ENCODE data around the gene MEIS2.

Gene MEIS2

GRCh38 chr15:36944442-36944841 lies 155.9 kb downstream of the MEIS2 start:
- TF ChIP-seq TAF1 (IDR thresholded peaks at IDR 0.05; ENCODE audit: borderline replicate concordance, low read depth, low read length) (no peak), POLR2A (IDR thresholded peaks at IDR 0.05; ENCODE audit: low read depth, low read length) (no peak), POLR2AphosphoS5 (IDR thresholded peaks at IDR 0.05; ENCODE audit: low read depth, low read length) (no peak)
- FAIRE-seq (no peak), DNase-seq (ENCODE audit: insufficient read length) (no peak)

DNA sequence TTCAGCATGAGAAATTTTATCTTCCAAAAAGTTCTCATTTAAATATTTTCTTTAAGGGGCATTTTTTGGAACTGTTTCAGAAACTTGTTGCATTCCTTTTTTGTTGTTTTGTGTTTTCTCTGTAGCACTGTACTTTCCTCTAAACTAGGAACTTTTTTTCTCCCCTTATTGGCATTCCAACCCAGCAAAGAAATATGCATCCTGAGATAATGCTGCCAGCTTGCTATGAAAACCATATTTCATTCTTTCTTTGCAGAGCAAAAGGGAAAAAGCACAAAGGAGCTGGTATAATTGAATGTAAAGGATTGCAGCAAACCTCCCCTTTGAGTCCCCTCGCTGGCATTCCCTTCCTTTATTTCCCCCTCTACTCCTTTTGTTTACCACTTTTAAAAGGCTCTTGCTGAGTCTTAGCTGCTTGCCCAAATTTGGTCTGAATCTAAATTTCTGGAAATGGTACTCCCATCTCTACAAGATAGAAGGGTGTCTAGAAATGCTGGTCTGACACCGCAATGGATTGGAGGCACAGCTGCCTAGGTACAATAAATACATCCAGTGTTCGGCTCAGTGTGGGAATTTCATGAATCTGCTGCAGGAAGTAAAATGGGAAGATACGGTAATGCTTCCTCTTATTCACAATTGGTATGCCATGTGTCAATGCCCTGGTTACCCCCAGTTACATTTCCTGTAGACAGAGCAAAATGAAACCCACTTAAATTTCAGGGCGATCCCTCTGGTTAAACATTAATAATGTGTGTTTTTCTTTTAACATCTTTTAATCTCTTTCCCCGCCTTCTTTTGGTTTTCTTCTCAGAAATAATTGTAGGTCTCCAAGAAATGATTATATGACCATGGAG lies 156.6 kb downstream of the MEIS2 start:
- TF ChIP-seq POLR2A (IDR thresholded peaks at IDR 0.05; ENCODE audit: low read depth, low read length), result no peak
- TF ChIP-seq TAF1 (IDR thresholded peaks at IDR 0.05; ENCODE audit: borderline replicate concordance, low read depth, low read length), result no peak
- no peak for TF ChIP-seq POLR2AphosphoS5 (IDR thresholded peaks at IDR 0.05; ENCODE audit: low read depth, low read length)
- DNase-seq (ENCODE audit: insufficient read length), result no peak
- no peak for FAIRE-seq

DNA sequence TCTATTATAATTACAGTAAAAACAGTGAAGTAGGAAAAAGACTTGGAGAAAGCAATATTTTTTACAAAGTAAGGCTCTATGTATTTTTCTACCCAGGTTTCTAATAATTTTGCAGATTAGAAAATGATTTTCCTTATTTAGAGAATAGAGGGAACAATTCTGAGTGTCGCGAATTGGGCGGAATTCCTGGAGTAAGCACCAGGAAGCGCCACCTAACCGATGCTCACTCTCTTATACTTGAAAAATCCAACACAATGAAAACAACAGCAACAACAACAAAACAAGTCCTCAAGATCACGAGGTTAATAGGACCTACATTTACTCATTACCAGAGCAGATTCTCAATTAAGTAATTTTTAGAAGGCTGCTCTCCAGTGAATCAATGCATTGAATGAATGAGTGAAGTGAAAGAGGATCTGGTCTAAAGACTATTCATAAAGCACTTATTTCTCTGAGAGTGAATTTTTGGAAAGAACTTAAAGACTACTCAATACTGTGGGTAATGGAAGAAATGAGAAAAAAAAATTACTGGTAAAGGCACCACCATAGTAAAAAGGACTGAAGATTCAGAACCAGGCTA lies 158.0 kb downstream of the MEIS2 start:
- TF ChIP-seq POLR2A (IDR thresholded peaks at IDR 0.05; ENCODE audit: low read depth, low read length) (no peak), TAF1 (IDR thresholded peaks at IDR 0.05; ENCODE audit: borderline replicate concordance, low read depth, low read length) (no peak), POLR2AphosphoS5 (IDR thresholded peaks at IDR 0.05; ENCODE audit: low read depth, low read length) (no peak)
- no peak for DNase-seq (ENCODE audit: insufficient read length)
- no peak for FAIRE-seq

DNA sequence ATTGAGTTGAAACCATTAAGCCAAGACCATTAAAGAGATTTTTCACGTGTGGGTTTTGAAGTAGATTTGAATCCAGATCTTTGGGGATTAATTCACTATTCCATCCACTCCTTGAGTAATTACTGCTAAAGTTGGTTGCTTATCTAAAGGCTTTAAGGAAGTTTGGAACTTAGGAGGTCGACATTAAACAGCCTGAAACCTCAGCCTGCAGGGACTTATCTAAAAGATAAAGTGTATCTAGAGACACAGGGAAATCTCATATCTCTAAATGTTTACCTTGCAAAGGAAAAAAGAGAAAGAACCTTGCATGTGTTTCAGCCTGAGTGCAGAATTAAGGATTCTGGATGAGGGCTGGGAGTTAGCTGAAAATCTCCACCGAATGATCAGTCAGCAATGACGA lies 158.6 kb downstream of the MEIS2 start:
- TF ChIP-seq TAF1 (IDR thresholded peaks at IDR 0.05; ENCODE audit: borderline replicate concordance, low read depth, low read length), result no peak
- TF ChIP-seq POLR2A (IDR thresholded peaks at IDR 0.05; ENCODE audit: low read depth, low read length), result no peak
- no peak for TF ChIP-seq POLR2AphosphoS5 (IDR thresholded peaks at IDR 0.05; ENCODE audit: low read depth, low read length)
- DNase-seq (ENCODE audit: insufficient read length) (no peak), FAIRE-seq (no peak)

DNA sequence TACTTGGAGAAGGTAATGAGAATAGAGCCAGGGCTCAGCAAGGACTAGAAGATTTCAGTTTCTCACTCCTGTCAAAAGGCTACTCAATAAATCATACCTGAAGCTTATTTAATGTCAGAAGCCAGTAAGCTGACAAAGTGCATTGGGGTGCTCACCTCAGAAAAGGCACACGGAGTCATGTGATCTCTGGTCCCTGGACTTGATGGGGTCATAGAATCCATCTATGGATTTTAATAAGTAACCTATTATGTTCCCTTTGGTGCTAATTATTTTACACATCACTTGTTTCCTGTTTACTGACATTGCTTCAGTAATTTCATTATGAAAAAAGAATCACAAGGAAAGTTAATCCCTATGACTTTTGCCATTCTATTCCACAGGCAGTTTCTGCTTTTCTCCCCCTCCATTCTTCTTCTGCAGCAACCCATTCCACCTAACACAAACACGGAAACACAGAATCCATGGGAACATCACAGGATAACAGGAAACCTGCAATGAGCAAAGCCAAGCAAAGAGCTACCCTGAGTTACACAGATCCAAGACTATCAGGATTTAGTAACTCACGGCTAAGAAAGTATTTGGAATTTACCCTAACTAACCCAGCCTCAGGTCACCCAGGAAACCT lies 159.6 kb downstream of the MEIS2 start:
- TF ChIP-seq TAF1 (IDR thresholded peaks at IDR 0.05; ENCODE audit: borderline replicate concordance, low read depth, low read length) (no peak), POLR2AphosphoS5 (IDR thresholded peaks at IDR 0.05; ENCODE audit: low read depth, low read length) (no peak), POLR2A (IDR thresholded peaks at IDR 0.05; ENCODE audit: low read depth, low read length) (no peak)
- FAIRE-seq (no peak), DNase-seq (ENCODE audit: insufficient read length) (no peak)

GRCh38 chr15:36940219-36940618 lies 160.1 kb downstream of the MEIS2 start:
- TF ChIP-seq TAF1 (IDR thresholded peaks at IDR 0.05; ENCODE audit: borderline replicate concordance, low read depth, low read length) (no peak), POLR2AphosphoS5 (IDR thresholded peaks at IDR 0.05; ENCODE audit: low read depth, low read length) (no peak), POLR2A (IDR thresholded peaks at IDR 0.05; ENCODE audit: low read depth, low read length) (no peak)
- no peak for FAIRE-seq
- DNase-seq (ENCODE audit: insufficient read length), result no peak

DNA sequence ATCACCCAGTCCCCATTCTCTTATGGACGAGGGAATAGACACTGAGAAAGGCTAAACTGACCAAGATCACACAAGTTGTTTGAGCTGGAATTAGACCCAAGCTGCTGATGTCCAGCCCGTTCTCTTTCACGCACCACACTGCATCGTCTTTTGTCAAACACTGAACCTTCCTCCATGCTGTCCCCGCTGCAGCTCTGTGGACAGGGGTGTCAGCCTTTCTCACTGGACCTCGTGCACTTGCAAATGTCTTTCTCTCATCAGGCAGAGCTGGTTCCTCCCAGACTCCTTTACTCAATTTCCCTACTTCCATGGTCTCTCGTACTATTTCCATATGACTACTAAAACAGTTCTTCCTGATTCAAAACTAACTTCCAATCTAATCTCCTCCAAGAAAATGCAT lies 161.6 kb downstream of the MEIS2 start:
- no peak for DNase-seq (ENCODE audit: insufficient read length)
- no peak for FAIRE-seq
- TF ChIP-seq POLR2A (IDR thresholded peaks at IDR 0.05; ENCODE audit: low read depth, low read length), result no peak
- TF ChIP-seq TAF1 (IDR thresholded peaks at IDR 0.05; ENCODE audit: borderline replicate concordance, low read depth, low read length), result no peak
- no peak for TF ChIP-seq POLR2AphosphoS5 (IDR thresholded peaks at IDR 0.05; ENCODE audit: low read depth, low read length)

DNA sequence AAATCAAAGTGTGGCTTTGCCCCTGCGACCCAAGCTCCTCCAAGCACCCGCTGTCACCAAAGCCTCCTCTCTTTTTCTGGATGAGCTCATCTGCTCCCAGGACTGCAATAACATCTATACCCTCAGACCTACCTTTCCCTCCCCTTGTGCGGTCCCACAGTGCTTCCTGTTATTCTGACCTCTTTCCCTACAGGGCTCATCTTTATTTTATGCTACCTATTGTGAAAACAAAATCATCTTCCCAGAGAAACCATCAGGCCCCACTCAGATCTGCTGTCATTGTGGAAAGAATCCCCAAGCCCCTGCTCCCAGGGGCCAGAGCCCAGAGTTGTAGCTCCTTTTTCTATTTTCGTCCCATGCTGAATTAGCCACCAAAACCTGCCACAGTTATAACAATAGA lies 162.2 kb downstream of the MEIS2 start:
- TF ChIP-seq TAF1 (IDR thresholded peaks at IDR 0.05; ENCODE audit: borderline replicate concordance, low read depth, low read length) (no peak), POLR2A (IDR thresholded peaks at IDR 0.05; ENCODE audit: low read depth, low read length) (no peak), POLR2AphosphoS5 (IDR thresholded peaks at IDR 0.05; ENCODE audit: low read depth, low read length) (no peak)
- no peak for DNase-seq (ENCODE audit: insufficient read length)
- no peak for FAIRE-seq

DNA sequence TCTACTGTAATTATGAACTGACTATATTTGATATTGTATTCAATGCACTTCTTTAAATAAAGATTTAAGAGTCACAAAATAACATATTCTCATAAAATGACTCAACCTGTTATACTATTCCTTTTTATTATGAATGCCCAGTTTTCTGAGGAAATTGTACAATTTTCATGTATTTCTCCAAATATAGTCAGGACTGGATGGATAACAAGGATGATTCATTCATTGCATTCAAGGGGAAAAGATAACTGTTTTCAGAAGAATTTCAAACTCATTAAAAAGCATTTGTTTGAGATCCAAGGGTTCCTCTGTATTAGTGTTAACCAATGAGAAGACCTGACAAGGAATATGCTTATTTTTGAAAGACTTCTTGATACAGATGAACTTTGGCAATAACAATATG lies 163.7 kb downstream of the MEIS2 start:
- FAIRE-seq (no peak), DNase-seq (ENCODE audit: insufficient read length) (no peak)
- no peak for TF ChIP-seq POLR2AphosphoS5 (IDR thresholded peaks at IDR 0.05; ENCODE audit: low read depth, low read length)
- no peak for TF ChIP-seq TAF1 (IDR thresholded peaks at IDR 0.05; ENCODE audit: borderline replicate concordance, low read depth, low read length)
- TF ChIP-seq POLR2A (IDR thresholded peaks at IDR 0.05; ENCODE audit: low read depth, low read length), result no peak

- TF ChIP-seq TAF1 (IDR thresholded peaks at IDR 0.05; ENCODE audit: borderline replicate concordance, low read depth, low read length) (no peak), POLR2A (IDR thresholded peaks at IDR 0.05; ENCODE audit: low read depth, low read length) (no peak), POLR2AphosphoS5 (IDR thresholded peaks at IDR 0.05; ENCODE audit: low read depth, low read length) (no peak)
- DNase-seq (ENCODE audit: insufficient read length), result no peak
- no peak for FAIRE-seq
Measured at GRCh38 chr15:36933255-36933990, 166.9 kb downstream of the MEIS2 start.

GRCh38 chr15:36932070-36932469 lies 168.3 kb downstream of the MEIS2 start:
- FAIRE-seq (no peak), DNase-seq (ENCODE audit: insufficient read length) (no peak)
- no peak for TF ChIP-seq POLR2AphosphoS5 (IDR thresholded peaks at IDR 0.05; ENCODE audit: low read depth, low read length)
- no peak for TF ChIP-seq POLR2A (IDR thresholded peaks at IDR 0.05; ENCODE audit: low read depth, low read length)
- TF ChIP-seq TAF1 (IDR thresholded peaks at IDR 0.05; ENCODE audit: borderline replicate concordance, low read depth, low read length), result no peak

Data from GM12892 (cell line).